ENCODE measurements around the gene TAF4. TPM values are rescaled to one million over a fixed set of nuclear protein-coding genes. Genes with fewer than 3 reads are reported as not detected.

TAF4 gene
- total and polyA plus RNA-seq, 2 of the 13 experiments (the other 11 are each of a cell fraction or from before 2014, with no cell fraction given) = 5.9 to 12.0 TPM

- TF ChIP-seq ZFP91 (CRISPR knock-in tag; IDR thresholded peaks at IDR 0.05; ENCODE audit: borderline replicate concordance) (peak; percentile 34; the same call in 1 of the 2 replicates), ZNF317 (CRISPR knock-in tag; IDR thresholded peaks at IDR 0.05) (0 out of 2 replicates have a peak, but pooled peaks have one; percentile 29), ADNP (CRISPR knock-in tag; IDR thresholded peaks at IDR 0.05) (no peak)
Measured at GRCh38 chr20:61980647-61981583, 84.8 kb downstream of the TAF4 start (continued).

GRCh38 chr20:61979701-61980635, 85.7 kb downstream of the TAF4 start:
- H3K4me3 ChIP-seq (replicated peaks in 1 of 3; ENCODE audit: insufficient read depth in 1 of 3, low read depth in 2 of 3, low read length in 3 of 3) = no peak overlapping the region
- H3K27me3 ChIP-seq (ENCODE audit: control insufficient read depth in 1 of 2, insufficient read depth in 2 of 2, low read length in 2 of 2) = no peaks in the 10 kb centered on the region
- no peak for FAIRE-seq
- no peak overlapping the region for H2AFZ ChIP-seq (ENCODE audit: low read length)
- POLR2A ChIA-PET = no interaction called here
- no peak for DNase-seq (ENCODE audit: low spot score)
- H4K20me1 ChIP-seq (ENCODE audit: insufficient read depth, low read length) = peaks cover 17% of the 10 kb centered on the region; the same call in 1 of the 2 replicates
- no peak overlapping the region for H3K4me2 ChIP-seq (ENCODE audit: low read depth, low read length)
- H3K36me3 ChIP-seq (replicated peaks in 1 of 2; ENCODE audit: control insufficient read depth in 1 of 2, insufficient read depth in 2 of 2, low read length in 2 of 2) = peaks cover 16 to 45% of the 10 kb centered on the region in 2 experiments
- no peaks in the 10 kb centered on the region for H3K79me2 ChIP-seq (ENCODE audit: insufficient read depth, low read length)
- WGBS (ENCODE audit: low lambda C conversion rate) = 96% methylated on average over 65 of the region's 65 CpGs
- H3K9me3 ChIP-seq (ENCODE audit: low read length) = no peaks in the 10 kb centered on the region
- H3K9ac ChIP-seq (ENCODE audit: insufficient read depth, low read depth, low read length) = no peak overlapping the region
- no peak for ATAC-seq
- no TSS peak for BruUV-seq (replicated peaks)
- in situ Hi-C loops (cut with HindIII; ENCODE audit: extremely low pct_ligation_motif_present, low pct_unique_long_range_greater_than_20kb) (no loop called here), intact Hi-C loops (cut with micrococcal nuclease; ENCODE audit: unreplicated experiment) (no loop called here)
- H3K27ac ChIP-seq (ENCODE audit: extremely low read length, insufficient read depth, low read length) = no peak overlapping the region
- CTCF ChIA-PET (ENCODE audit: low intra/inter-chr PET ratio, low total read pairs) = interaction anchor here (1.3 kb wide), 1 partner anchor 157 kb away, joined by 6 read pairs; no protein-coding TSS in a partner anchor
- 0 out of 2 replicates have a peak, but pooled peaks cover 6% of the 10 kb centered on the region for H3K4me1 ChIP-seq (ENCODE audit: insufficient read depth, low read length)
- no peak for TF ChIP-seq RELA (CRISPR knock-in tag; IDR thresholded peaks at IDR 0.05)
- TF ChIP-seq NR2F1 (CRISPR knock-in tag; IDR thresholded peaks at IDR 0.05) = no peak
- no peak for TF ChIP-seq PTBP1 (IDR thresholded peaks at IDR 0.05; ENCODE audit: low read depth, low read length, poor library complexity, severe bottlenecking)
- no peak for TF ChIP-seq DRAP1 (CRISPR knock-in tag; IDR thresholded peaks at IDR 0.05)
- no peak for TF ChIP-seq KLF13 (CRISPR knock-in tag; IDR thresholded peaks at IDR 0.05)
- TF ChIP-seq MAZ (IDR thresholded peaks at IDR 0.05; ENCODE audit: borderline replicate concordance, low read depth, low read length) = no peak
- TF ChIP-seq MAZ (CRISPR knock-in tag; IDR thresholded peaks at IDR 0.05; ENCODE audit: low read depth) = no peak
- no peak for TF ChIP-seq SNAPC4 (CRISPR knock-in tag; IDR thresholded peaks at IDR 0.05)
- TF ChIP-seq ZNF678 (CRISPR knock-in tag; IDR thresholded peaks at IDR 0.05) = no peak

Measured in HepG2 (cell line).